ENCODE results near the gene PDSS2. TPM values are rescaled to one million over a fixed set of nuclear protein-coding genes. Genes with fewer than 3 reads are reported as not detected.

PDSS2 gene
- total RNA-seq, 4 donors from 2014 or later, result 6.5 to 12.2 (median 9.0) TPM

GRCh38 chr6:107246972-107247615 lies 212.3 kb downstream of the PDSS2 start:
- ATAC-seq, result peak; percentile 77

GRCh38 chr6:107246249-107246971 lies 213.0 kb downstream of the PDSS2 start:
- Histone ChIP-seq H3K4me1 (no peaks in the 10 kb centered on the region), H3K9me3 (no peaks in the 10 kb centered on the region), H3K27ac (no peak overlapping the region), H3K36me3 (peaks cover 0 to 4% of the 10 kb centered on the region in 2 donors), H3K4me3 (no peak overlapping the region), H3K27me3 (no peaks in the 10 kb centered on the region)
- ATAC-seq, result no peak
- TF ChIP-seq POLR2AphosphoS5 (IDR thresholded peaks at IDR 0.05), result no peak
- no peak for TF ChIP-seq CTCF (IDR thresholded peaks at IDR 0.05)
- TF ChIP-seq EP300 (IDR thresholded peaks at IDR 0.05), result no peak
- TF ChIP-seq POLR2A (IDR thresholded peaks at IDR 0.05), result no peak
- WGBS, 2 donors (ENCODE audit: low coverage in 1 of 2), result 93 to 97% methylated on average over 3 of the region's 3 CpGs

More at GRCh38 chr6:107246972-107247615, 212.3 kb downstream of the PDSS2 start:
- H3K9me3 ChIP-seq, result no peaks in the 10 kb centered on the region
- no peak overlapping the region for H3K4me3 ChIP-seq
- WGBS, 2 donors (ENCODE audit: low coverage in 1 of 2), result 70 to 72% methylated on average over 5 to 6 of the region's 6 CpGs
- no peaks in the 10 kb centered on the region for H3K27me3 ChIP-seq
- no peak overlapping the region for H3K27ac ChIP-seq
- peaks cover 0 to 4% of the 10 kb centered on the region in 2 donors for H3K36me3 ChIP-seq
- no peaks in the 10 kb centered on the region for H3K4me1 ChIP-seq
- TF ChIP-seq POLR2AphosphoS5 (IDR thresholded peaks at IDR 0.05) (peak; percentile 72), POLR2A (IDR thresholded peaks at IDR 0.05) (no peak), CTCF (IDR thresholded peaks at IDR 0.05) (no peak)

GRCh38 chr6:107244742-107245480 lies 214.5 kb downstream of the PDSS2 start:
- Histone ChIP-seq H3K36me3 (peaks cover 0 to 4% of the 10 kb centered on the region in 2 donors), H3K27ac (no peak overlapping the region), H3K4me3 (no peak overlapping the region), H3K27me3 (no peaks in the 10 kb centered on the region), H3K4me1 (no peaks in the 10 kb centered on the region), H3K9me3 (no peaks in the 10 kb centered on the region)
- TF ChIP-seq POLR2A (IDR thresholded peaks at IDR 0.05) (no peak), POLR2AphosphoS5 (IDR thresholded peaks at IDR 0.05) (no peak), CTCF (IDR thresholded peaks at IDR 0.05) (no peak), EP300 (IDR thresholded peaks at IDR 0.05) (no peak)
- no peak for ATAC-seq
- WGBS, 2 donors (ENCODE audit: low coverage in 1 of 2), result 87 to 89% methylated on average over 2 to 3 of the region's 4 CpGs

- no peaks in the 10 kb centered on the region for H3K27me3 ChIP-seq
- TF ChIP-seq POLR2A (IDR thresholded peaks at IDR 0.05), result no peak
- no peak for TF ChIP-seq POLR2AphosphoS5 (IDR thresholded peaks at IDR 0.05)
- 75 to 84% methylated on average over 4 of the region's 4 CpGs for WGBS, 2 donors (ENCODE audit: low coverage in 1 of 2)
- H3K4me3 ChIP-seq, result no peak overlapping the region
- H3K4me1 ChIP-seq, result no peaks in the 10 kb centered on the region
- no peak overlapping the region for H3K27ac ChIP-seq
- ATAC-seq, result no peak
- peaks cover 0 to 4% of the 10 kb centered on the region in 2 donors for H3K36me3 ChIP-seq
- H3K9me3 ChIP-seq, result no peaks in the 10 kb centered on the region
These were observed 215.2 kb downstream of the PDSS2 start for GRCh38 chr6:107244082-107244741.

- Histone ChIP-seq H3K27me3 (no peaks in the 10 kb centered on the region), H3K36me3 (peaks cover 0 to 4% of the 10 kb centered on the region in 2 donors), H3K4me3 (no peak overlapping the region), H3K4me1 (no peaks in the 10 kb centered on the region), H3K27ac (no peak overlapping the region), H3K9me3 (no peaks in the 10 kb centered on the region)
- 92 to 94% methylated on average over 2 of the region's 2 CpGs for WGBS, 2 donors (ENCODE audit: low coverage in 1 of 2)
- TF ChIP-seq CTCF (IDR thresholded peaks at IDR 0.05), result no peak
- no peak for ATAC-seq
These were observed 215.9 kb downstream of the PDSS2 start for GRCh38 chr6:107243471-107243870.

All from gastroesophageal sphincter (tissue), 4 donors.